DMS153 (cell line): Measurements from ENCODE around the gene CRACDL.

Source experiments
- DNase-seq: peaks from one replicate; lab custom pipeline; 2025; lab: John Stamatoyannopoulos, UW

Gene CRACDL

GRCh38 chr2:98748292-98749065 is 187.5 kb downstream of the CRACDL start:
- no peak for DNase-seq

- DNase-seq, result no peak
Measured at GRCh38 chr2:98747888-98748287, 188.1 kb downstream of the CRACDL start.

- DNase-seq, result no peak
Measured at GRCh38 chr2:98746426-98746825, 189.6 kb downstream of the CRACDL start.

GRCh38 chr2:98744595-98744994 is 191.4 kb downstream of the CRACDL start:
- no peak for DNase-seq
